Astrocyte (in vitro differentiated cells and primary cell): Measurements from ENCODE around the gene SS18. TPM values are rescaled to one million over a fixed set of nuclear protein-coding genes. Genes with fewer than 3 reads are reported as not detected.

ENCODE experiments used
- DNase-seq: peaks from one replicate; pipeline ENCODE4 v3.0.0-alpha.2; 2010; ENCODE audit warnings: low read depth
- FAIRE-seq: peaks from 2 replicates; lab custom pipeline; 2011; peaks lifted over from hg19 to GRCh38; lab: Jason Lieb, UNC
- H2AFZ ChIP-seq: 2 replicates; pipeline ENCODE4 v1.6.0; 2012; ENCODE audit warnings: low read depth, low read length, inconsistent platforms
- H3K27ac ChIP-seq: 2 replicates; pipeline ENCODE4 v1.5.1; 2011; ENCODE audit warnings: low read depth, low read length, inconsistent platforms
- H3K27me3 ChIP-seq: 2 replicates; pipeline ENCODE4 v1.6.0; 2011; ENCODE audit warnings: low read length, inconsistent platforms; ENCODE audit not compliant: insufficient read depth
- H3K36me3 ChIP-seq: 2 replicates; pipeline ENCODE4 v1.5.1; 2011; ENCODE audit warnings: low read length, inconsistent platforms; ENCODE audit not compliant: insufficient read depth
- H3K4me1 ChIP-seq: 2 replicates; pipeline ENCODE4 v1.5.1; 2011; ENCODE audit warnings: low read length, inconsistent platforms; ENCODE audit not compliant: insufficient read depth
- H3K4me2 ChIP-seq: 2 replicates; pipeline ENCODE4 v1.6.0; 2012; ENCODE audit warnings: low read length, inconsistent platforms
- H3K4me3 ChIP-seq: 2 replicates; pipeline ENCODE4 v1.5.1; 2011; ENCODE audit warnings: low read depth, mild to moderate bottlenecking, low read length, inconsistent platforms; ENCODE audit not compliant: insufficient read depth
- H3K79me2 ChIP-seq: 2 replicates; pipeline ENCODE4 v1.6.0; 2012; ENCODE audit warnings: mild to moderate bottlenecking, low read length, inconsistent platforms; ENCODE audit not compliant: insufficient read depth
- H3K9ac ChIP-seq: 2 replicates; pipeline ENCODE4 v1.6.0; 2012; ENCODE audit warnings: mild to moderate bottlenecking, low read length, inconsistent platforms
- H3K9me3 ChIP-seq: 2 replicates; pipeline ENCODE4 v1.5.1; 2012; ENCODE audit warnings: low read depth, mild to moderate bottlenecking, low read length, inconsistent platforms; ENCODE audit not compliant: insufficient read depth
- H4K20me1 ChIP-seq: 2 replicates; pipeline ENCODE4 v1.6.0; 2012; ENCODE audit warnings: low read length, inconsistent platforms; ENCODE audit not compliant: insufficient read depth
- H3K27ac Mint-ChIP-seq: one replicate; pipeline ENCODE4 v1.8.0; 2021; ENCODE audit warnings: mild to moderate bottlenecking, mixed read lengths; ENCODE audit not compliant: unreplicated experiment
- H3K27me3 Mint-ChIP-seq: one replicate; pipeline ENCODE4 v1.8.0; 2021; ENCODE audit warnings: low read depth, mixed read lengths; ENCODE audit not compliant: unreplicated experiment
- H3K36me3 Mint-ChIP-seq: one replicate; pipeline ENCODE4 v1.8.0; 2021; ENCODE audit warnings: low read depth, mixed read lengths; ENCODE audit not compliant: unreplicated experiment
- H3K4me1 Mint-ChIP-seq: one replicate; pipeline ENCODE4 v1.8.0; 2021; ENCODE audit warnings: low read depth, mixed read lengths; ENCODE audit not compliant: unreplicated experiment
- H3K4me3 Mint-ChIP-seq: one replicate; pipeline ENCODE4 v1.8.0; 2021; ENCODE audit warnings: mild to moderate bottlenecking, moderate library complexity, mixed read lengths; ENCODE audit not compliant: unreplicated experiment
- H3K9me3 Mint-ChIP-seq: one replicate; pipeline ENCODE4 v1.8.0; 2021; ENCODE audit warnings: mild to moderate bottlenecking, mixed read lengths; ENCODE audit not compliant: unreplicated experiment
- CTCF ChIP-seq: IDR thresholded peaks from 2 replicates; pipeline ENCODE4 v1.5.1; 2011; ENCODE audit warnings: low read depth, mild to moderate bottlenecking, inconsistent platforms, low read length, moderate library complexity; ENCODE audit not compliant: insufficient read depth
- EZH2 ChIP-seq: IDR thresholded peaks from 2 replicates; pipeline ENCODE4 v1.6.1; 2012; ENCODE audit warnings: mild to moderate bottlenecking, low read length, inconsistent platforms; ENCODE audit not compliant: insufficient read depth
- total RNA-seq: library from RNA; stranded (reverse); gene quantifications from 2 replicates; pipeline ENCODE4 v1.2.1, GENCODE V29; 2021

Gene SS18
- total RNA-seq, 1 donor from 2014 or later = 120 TPM

GRCh38 chr18:26074246-26074645 is 16.2 kb downstream of the SS18 start:
- Mint-ChIP-seq H3K4me1 (peaks cover 8% of the 10 kb centered on the region), H3K9me3 (no peaks in the 10 kb centered on the region), H3K27ac (no peak overlapping the region), H3K27me3 (no peaks in the 10 kb centered on the region), H3K36me3 (peaks cover 3% of the 10 kb centered on the region), H3K4me3 (no peak overlapping the region)
- H2AFZ ChIP-seq = no peak overlapping the region
- TF ChIP-seq EZH2 (no peak), CTCF (no peak)
- peaks cover 98% of the 10 kb centered on the region for H3K79me2 ChIP-seq
- no peaks in the 10 kb centered on the region for H3K4me1 ChIP-seq
- peaks cover 3% of the 10 kb centered on the region for H3K9me3 ChIP-seq
- no peak overlapping the region for H3K9ac ChIP-seq
- DNase-seq (no peak), FAIRE-seq (no peak)
- no peak overlapping the region for H3K27ac ChIP-seq
- H4K20me1 ChIP-seq = peaks cover 25% of the 10 kb centered on the region
- no peaks in the 10 kb centered on the region for H3K27me3 ChIP-seq
- H3K4me3 ChIP-seq = no peak overlapping the region
- H3K4me2 ChIP-seq = no peak overlapping the region
- peaks cover 43% of the 10 kb centered on the region for H3K36me3 ChIP-seq

GRCh38 chr18:26073758-26074157 is 16.7 kb downstream of the SS18 start:
- H3K36me3 ChIP-seq = peaks cover 41% of the 10 kb centered on the region
- DNase-seq (no peak), FAIRE-seq (peak; percentile 29)
- Mint-ChIP-seq H3K4me3 (no peak overlapping the region), H3K9me3 (no peaks in the 10 kb centered on the region), H3K36me3 (peaks cover 3% of the 10 kb centered on the region), H3K4me1 (peaks cover 8% of the 10 kb centered on the region), H3K27me3 (no peaks in the 10 kb centered on the region), H3K27ac (no peak overlapping the region)
- no peak overlapping the region for H3K9ac ChIP-seq
- no peak overlapping the region for H3K4me2 ChIP-seq
- peaks cover 3% of the 10 kb centered on the region for H3K9me3 ChIP-seq
- peaks cover 25% of the 10 kb centered on the region for H4K20me1 ChIP-seq
- TF ChIP-seq CTCF (no peak), EZH2 (no peak)
- H3K4me3 ChIP-seq = no peak overlapping the region
- H3K79me2 ChIP-seq = peaks cover 96% of the 10 kb centered on the region
- no peaks in the 10 kb centered on the region for H3K27me3 ChIP-seq
- H3K27ac ChIP-seq = no peak overlapping the region
- no peaks in the 10 kb centered on the region for H3K4me1 ChIP-seq
- no peak overlapping the region for H2AFZ ChIP-seq

GRCh38 chr18:26071725-26072124 is 18.7 kb downstream of the SS18 start:
- Histone ChIP-seq H3K4me3 (no peak overlapping the region), H3K36me3 (peaks cover 48% of the 10 kb centered on the region), H3K79me2 (peaks cover 92% of the 10 kb centered on the region), H3K27ac (peak overlapping the region; percentile 49), H3K4me2 (no peak overlapping the region), H4K20me1 (peaks cover 25% of the 10 kb centered on the region), H3K9me3 (peaks cover 3% of the 10 kb centered on the region), H3K27me3 (no peaks in the 10 kb centered on the region), H3K9ac (peak overlapping the region; percentile 26), H3K4me1 (no peaks in the 10 kb centered on the region), H2AFZ (no peak overlapping the region)
- H3K36me3 Mint-ChIP-seq = peaks cover 9% of the 10 kb centered on the region
- no peaks in the 10 kb centered on the region for H3K9me3 Mint-ChIP-seq
- no peaks in the 10 kb centered on the region for H3K27me3 Mint-ChIP-seq
- peaks cover 8% of the 10 kb centered on the region for H3K4me1 Mint-ChIP-seq
- no peak for DNase-seq
- H3K27ac Mint-ChIP-seq = peak overlapping the region; percentile 47
- no peak for TF ChIP-seq EZH2
- no peak for TF ChIP-seq CTCF
- H3K4me3 Mint-ChIP-seq = peak overlapping the region; percentile 60
- peak; percentile 65 for FAIRE-seq
